NCI-H345 treated with DMSO at 0.1 percent for 48 hours (cell line): ENCODE measurements around the gene NMT1.
"Not testable (repeated sequence)": the region's sequence is repeated elsewhere in the genome, so short reads cannot be mapped to it uniquely, and the experiment has no call there.

Experiments
- DNase-seq: peaks from one replicate; lab custom pipeline; 2025; ENCODE audit not compliant: unreplicated experiment; lab: John Stamatoyannopoulos, UW

The NMT1 gene

DNA sequence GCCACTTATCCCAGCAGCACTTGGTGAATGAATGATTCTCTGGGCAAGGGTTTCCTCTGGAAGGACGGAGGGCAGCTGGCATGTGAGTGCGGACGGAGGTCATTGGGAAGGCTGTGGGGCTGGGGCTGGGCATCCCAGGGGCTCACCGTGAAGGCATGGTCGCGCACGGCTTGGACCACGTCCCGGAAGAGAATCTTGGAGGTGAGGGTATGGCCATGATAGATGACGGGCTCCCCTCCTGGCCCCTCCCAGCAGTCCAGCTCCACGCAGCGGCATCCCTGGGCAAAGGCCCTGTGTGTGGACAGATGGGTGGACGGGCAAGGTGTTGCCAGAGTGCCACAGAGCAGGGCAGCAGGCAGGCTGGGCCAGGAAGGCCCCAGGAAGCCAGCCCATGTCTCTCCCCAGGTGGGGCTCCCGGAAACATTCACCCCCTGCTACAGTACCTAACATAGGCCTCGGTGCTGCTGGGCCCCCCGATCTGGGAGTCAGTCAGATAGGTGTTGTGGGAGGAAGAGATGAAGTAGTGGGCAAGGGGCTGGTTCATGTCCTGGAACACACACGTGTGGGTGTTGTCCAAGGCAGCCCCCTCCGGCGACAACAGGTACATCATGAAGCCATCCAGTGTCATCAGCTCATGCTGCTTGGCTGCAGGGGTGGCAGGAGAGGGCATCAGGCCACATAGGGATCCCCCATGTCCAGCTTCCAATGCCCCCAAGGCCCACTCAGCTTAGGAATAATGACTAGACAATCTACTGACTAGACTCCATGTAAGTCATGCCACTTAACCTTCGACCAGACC is 56.9 kb downstream of the NMT1 start:
- DNase-seq: no peak

DNA sequence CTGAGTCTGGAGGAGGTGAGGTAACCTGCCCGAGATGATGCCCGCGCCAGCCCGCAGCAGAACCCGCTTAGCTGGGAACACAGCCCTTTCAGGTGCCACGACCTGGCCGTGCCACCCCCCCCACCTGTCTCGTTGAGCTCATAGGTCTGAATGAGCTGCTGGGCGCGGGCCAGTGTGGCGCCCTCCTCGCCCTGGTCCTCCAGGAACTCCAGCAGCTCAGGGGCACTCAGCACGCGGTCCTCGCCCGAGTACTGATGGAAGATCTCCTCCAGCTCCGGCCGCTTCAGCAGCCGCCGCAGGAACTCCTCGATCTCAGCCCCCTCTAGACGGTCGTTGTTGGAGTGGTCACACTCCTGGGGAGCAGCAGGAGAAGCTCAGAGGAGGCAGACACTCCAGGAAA is 57.6 kb downstream of the NMT1 start:
- no peak for DNase-seq

DNA sequence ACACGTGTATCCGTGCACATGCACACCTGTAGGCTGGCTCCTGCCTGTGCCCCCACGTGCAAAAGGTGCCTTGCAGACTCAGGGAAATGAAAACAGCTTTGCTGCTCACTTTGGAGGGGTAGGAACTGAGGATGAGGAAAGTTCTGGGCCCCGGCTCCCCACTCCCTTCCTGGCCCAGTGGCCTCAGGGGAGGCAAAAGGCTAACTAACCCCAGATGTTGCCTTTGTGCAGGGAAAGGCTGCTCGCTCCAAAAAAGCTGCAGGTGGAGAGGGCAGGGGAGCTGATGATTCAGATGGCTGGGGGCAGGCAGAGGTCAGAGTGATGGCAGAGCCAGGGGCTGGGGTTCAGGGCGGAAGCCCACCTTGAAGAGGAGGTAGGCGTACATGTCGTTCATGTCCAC is 58.8 kb downstream of the NMT1 start:
- no peak for DNase-seq

DNA sequence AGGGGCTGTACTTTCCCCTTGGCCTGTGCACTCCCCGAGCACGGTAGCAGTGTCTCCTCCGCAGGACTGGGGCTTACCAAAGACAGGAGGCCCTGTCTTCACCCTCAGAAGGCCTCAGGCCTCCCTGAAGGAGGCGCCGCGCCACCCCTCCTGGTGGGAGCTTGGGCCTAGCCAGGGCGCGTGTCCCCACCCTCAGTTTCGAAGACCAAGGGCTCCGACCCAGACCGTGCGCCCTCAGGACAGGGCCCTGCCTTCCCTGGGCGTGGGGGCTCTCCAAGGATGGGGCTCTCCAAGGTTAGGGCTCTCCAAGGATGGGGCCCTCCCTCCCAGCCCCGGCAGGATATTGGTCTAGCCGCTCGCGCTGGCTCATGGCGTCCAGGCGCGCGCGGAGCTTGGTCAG is 59.4 kb downstream of the NMT1 start:
- DNase-seq: no peak

DNA sequence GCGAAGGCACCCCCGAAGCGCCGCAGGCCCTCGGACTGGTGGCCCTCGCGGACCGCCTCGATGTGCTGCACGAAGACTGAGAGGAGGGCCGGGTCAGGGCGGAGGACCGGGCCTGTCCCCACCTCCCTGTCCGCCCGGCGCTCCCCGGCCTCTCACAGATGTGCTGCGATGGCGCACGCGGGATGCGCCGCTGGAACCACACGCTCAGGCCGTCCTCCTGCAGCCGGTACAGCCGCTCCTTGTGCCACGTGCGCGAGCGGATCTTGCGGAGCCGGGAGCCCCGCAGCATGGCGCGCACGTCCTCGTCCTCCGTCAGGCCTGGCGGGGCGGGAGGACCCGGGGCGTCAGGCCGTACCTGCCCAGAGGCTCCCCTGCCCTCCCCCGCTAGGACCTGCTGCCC is 59.9 kb downstream of the NMT1 start:
- no peak for DNase-seq

DNA sequence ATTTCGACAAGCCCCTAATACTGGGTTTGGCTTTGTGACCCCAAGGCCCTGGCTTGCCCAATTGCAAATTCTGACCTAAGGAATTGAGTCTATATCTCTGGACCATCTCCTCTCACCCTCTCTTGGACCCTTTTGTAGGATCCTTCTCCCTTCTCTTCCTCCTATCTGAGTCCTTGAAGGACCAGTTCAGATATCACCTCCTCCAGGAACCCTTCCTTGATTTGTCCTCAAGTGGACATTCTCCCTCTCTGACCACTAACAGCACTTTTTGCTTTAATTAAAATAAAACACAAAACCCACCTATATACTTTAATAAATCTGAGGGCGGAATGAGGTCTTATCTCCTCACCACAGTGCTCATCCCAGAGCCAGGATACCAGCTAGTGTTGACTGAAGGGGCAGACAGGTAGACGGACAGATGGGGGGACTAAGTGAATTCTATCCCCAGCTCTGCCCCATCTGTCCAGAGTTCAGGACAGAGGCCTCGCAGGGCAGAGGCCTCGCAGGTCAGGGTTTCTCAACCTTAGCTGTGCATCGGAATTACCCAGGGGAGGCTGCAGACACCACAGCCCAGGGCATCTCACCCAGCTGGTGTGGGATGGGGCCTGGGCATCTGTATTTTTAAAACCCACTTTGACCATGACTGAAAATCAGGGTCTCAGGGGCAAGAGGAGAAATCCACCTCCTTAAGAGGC is 62.1 kb downstream of the NMT1 start:
- DNase-seq: no peak

DNA sequence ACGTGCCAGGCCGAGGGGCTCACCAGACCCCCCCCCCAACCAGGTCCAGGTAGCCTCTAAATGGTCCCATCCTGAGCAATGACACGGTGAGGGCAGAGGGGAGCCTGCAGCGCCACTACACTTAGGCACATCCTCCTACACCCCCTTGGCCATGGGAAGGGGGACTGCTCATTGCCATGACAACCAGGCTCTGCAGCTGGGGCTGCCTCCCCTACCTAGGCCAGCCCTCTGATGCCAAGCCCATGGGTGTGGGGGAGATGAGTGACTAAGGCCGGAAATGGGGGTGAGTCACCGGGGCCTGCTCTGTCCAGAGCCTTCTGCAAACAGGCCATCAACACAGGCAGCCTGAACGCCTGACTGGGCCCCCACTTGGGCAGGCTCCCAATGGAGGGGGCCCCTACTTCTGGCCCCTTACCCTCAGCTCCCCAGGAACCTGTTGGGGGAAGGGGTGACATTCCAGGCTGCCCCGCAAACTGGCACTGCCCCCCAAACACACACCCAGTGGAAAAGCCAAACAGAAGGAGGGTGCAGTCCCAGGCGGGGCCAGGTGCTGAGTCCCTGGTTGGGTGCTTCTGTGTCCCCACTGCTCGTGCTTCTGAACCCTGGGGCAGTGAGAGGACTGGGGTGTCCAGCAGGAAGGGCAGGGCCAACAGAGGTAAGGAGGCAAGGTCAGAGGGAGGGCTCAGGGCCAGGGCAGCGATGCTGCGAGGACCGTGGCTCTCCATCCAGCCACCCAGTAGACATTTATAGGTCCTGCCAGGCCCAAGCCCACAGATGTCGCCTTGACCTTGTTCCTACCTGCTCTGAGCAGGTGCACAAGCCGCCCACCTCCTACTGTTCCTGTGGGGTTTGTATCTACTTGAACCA is 63.0 kb downstream of the NMT1 start:
- no peak for DNase-seq

DNA sequence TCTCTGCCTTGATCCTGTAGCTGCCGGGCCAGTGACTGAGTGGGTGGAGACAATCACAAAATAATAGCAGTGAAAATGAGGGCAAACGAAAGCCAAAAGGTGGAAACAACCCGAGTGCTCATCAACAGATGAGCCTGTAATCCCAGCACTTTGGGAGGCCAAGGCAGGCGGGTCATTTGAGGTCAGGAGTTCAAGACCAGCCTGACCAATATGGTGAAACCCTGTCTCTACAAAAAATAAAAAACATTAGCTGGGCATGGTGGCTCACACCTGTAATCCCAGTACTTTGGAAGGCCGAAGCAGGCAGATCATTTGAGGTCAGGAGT is 63.6 kb downstream of the NMT1 start:
- DNase-seq: not testable (repeated sequence)

DNA sequence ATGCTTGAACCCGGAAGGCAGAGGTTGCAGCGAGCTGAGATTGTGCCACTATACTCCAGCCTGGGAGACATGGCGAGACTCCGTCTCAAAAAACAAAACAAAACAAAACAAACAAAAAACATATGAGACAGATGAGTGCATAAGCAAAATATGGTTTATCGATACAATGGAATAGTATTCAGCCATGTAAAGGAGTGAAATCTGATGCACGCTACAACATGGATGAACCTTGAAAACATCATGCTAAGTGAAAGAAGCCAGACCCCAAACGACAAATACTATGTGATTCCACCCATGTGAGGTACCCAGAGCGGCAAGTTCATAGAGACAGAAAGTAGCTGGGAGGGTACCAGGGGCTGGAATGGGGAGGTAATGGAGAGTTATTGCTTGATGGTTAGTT is 64.4 kb downstream of the NMT1 start:
- DNase-seq: no peak

DNA sequence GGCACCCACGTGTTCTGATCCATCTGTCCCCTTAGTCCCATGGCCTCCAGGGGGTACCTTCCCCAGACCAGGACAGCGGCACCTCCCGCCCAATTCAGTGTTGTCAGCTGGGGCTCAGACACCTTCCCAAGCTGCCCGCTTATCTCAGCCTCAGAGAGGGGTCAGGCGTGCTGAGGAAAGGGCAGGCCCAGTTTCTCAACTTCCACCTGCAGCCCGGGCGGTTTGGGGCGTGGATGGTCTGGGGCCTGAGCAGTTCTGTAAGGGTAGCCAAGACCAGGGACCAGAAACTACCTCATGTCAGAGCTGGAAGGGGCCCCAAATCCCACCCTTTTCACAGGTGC is 66.1 kb downstream of the NMT1 start:
- DNase-seq: no peak

DNA sequence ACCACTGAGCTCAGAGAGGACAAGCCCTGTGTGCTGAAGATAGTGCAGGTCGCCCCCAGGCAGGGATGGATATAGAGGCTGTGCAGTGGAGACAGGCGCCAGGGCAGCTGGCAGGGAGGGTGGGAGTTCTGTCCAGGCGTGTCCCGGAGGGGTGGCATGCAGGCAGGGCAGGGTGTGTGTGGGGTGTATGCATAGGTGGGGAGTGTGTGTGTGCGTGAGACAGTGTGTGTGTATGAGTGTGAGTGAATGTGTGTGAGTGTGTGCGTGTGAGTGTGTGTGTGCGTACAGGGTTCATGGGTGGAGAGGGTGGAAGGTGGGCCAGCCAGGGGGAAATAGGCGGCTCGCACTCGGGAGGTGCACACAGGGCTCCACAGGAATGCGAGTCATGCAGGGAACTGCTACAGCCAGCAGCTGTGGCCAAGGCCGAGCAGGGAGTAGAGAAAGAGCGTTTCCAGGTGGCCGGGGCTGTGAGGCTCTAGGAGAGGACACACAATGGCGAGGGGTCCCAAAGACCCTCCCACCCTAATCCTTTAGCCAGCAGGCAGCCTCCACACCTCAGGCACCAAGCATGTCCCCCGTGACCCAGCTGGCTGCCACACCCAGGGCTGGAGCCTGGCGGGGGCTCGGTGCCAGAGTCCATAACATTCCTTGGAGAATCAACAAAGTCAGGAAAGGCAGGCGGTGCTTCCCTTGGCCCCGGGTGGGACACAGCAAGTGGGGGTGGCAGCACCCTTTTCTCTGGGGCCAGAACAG is 66.6 kb downstream of the NMT1 start:
- no peak for DNase-seq

DNA sequence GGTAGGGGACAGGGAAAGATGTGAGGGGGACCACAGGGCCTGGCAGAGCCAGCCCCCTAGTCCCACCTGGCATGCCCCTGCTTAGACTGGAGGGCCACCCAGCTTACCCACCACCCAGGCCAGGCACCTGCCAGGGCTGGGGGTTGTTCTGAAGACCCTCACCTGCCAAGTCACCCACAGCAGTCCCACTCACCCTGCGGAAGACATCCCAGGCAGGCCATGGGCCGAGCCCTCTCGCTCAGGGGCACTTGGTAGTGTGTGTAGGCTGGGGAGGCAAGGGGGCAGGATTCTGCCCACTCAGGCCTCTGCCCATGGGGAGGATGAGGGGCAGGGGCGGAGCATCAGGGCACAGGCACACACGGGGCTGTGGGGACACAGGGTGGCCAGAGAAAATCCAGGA is 67.2 kb downstream of the NMT1 start:
- DNase-seq: no peak

DNA sequence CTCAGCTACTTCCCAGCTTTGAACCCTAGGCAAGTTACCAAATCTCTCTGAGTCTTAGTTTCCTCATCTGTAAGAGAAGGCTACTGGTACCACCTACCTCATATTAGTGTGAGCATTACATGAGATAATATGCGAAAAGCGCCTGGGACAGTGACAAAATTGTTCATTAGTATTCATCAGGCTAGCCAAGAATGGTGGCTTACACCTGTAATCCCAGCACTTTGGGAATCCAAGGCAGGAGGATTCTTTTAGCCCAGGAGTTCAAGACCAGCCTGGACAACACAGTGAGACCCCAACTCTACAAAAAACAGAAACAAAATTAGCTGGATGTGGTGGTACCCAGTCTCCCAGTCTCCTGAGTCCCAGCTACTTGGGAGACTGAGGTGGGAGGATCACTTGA is 67.9 kb downstream of the NMT1 start:
- DNase-seq: no peak

DNA sequence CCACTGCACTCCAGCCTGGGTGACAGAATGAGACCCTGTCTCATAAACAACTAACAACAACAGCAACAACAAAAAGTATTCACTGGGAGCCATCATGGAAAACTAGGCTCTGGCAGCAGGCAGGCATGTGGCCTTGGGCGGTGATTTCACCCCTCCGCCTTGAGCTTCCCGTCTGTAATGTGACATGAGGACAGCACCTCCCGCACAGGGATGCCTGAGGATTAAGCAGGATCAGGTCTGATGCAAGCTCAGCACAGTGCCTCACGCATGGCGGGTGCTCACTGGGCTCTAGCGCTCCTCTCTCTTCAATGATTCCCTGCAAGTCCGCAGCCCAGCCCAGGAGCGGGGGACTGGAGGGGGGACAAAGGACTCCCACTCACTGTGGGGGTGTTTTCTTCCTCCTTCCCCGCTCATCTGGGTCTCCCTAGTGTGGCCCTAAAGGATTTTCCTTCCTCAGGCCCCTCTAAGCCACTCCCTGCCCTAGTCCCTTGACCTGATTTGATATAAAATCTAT is 68.4 kb downstream of the NMT1 start:
- no peak for DNase-seq

DNA sequence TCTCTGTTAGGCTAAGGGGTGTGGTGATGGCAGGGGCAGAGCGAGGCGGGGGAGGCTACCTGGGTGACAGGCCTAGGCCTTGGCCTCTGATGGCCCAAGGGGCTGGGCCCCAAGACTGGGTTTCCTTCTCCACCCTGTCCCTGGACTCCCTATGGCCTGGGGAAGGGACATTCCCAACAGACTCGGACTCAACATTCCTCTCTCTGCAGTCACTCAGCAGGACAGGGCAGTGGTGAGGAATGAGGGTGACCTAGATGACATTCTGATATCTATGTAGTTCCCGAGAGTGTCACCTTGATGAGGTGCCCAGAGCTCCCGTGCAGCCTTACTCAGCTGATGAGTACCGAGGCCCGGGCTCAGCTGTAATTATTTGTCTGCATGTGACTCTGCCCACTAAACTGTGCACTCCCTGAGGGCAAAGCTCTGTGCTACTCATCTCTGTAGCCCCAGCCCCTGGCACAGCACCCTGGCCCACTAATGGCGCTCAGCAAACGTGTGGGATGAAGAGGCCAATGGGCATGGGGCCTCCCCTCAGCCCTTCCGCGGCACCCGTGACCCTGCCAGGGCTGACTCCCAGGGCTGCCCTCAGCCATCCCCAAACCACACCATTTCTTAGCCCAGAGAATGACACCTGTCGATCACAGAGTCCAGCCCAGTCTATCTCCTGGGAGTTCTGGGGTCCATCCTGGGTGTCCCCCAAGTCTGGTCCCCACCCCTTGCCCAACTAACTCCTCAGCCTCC is 69.0 kb downstream of the NMT1 start:
- no peak for DNase-seq

DNA sequence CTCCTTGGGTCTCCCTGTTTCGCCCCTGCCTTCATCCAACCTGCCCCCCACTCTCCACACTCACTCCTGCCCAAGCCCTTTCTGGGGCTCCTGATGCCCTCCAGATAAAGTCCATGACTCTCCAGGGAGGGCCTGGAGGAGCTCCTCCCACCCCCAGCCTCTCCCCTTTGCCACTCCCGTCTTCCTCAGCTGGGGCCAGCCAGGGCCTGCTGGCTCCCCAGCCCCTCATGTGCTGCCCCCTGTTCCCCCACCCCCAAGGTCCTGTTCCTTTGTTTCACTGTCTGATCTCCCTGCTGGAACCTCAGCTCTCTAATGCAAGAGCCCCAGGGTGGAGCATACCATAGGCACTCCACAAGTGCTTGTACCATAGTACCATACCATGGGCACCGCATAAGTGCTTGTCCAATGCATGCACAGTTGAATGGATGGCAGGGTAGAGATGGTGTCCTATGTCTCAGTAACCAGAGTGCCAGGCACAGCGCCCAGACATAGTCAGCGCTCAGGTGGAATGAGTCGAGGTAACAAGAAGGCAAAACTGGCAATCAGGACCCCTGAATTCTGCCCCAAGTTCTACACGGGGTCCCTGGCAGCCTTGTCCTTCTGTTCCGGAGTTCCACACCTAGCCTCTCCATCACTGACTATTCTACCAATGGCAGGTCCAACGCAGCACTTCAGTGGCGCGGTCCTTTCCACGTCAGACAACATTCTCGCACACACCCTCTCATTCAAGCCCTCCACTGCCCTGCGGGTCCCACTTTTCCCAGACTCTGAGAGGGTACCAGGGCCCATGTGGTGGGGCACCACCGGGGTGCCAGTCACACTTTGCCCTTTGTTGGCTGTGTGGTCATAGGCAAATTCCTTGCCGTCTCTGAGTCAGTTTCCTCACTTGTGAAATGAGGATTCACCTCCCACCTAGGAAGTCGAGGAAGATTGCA is 69.8 kb downstream of the NMT1 start:
- DNase-seq: no peak

DNA sequence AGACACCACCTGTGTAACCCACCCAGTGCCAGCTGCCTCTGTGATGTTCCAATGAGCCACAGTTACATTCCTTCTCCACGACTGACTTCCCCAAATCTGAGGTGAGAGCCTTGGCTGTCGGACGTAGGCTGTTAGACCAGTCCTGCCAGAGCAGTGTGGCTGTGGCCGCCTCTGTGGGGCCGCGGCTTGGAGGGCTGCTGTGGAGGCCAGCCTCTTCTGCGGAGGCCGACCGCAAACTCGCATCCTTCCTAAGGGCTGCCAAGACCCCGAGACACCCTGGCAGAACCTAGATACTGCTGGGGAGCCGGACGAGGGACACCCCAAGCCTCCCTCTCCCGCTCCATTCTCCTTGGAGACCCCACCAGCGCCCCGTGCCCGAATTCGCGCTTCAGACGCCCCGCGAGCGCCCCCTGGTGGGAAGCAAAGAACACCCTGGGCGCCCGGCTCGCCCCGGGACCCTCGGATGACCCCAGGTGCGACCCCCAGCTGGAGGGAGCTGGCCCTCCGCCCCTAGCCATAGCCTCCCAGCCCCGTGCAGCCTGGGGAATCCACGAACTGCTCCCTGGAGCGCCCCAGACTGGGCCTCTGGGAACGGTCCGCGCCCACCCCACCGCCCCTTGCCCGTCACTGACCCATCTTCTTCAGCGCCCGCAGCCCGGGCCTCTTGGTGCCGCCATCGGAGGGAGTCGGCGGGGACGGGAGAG is 70.7 kb downstream of the NMT1 start:
- no peak for DNase-seq

DNA sequence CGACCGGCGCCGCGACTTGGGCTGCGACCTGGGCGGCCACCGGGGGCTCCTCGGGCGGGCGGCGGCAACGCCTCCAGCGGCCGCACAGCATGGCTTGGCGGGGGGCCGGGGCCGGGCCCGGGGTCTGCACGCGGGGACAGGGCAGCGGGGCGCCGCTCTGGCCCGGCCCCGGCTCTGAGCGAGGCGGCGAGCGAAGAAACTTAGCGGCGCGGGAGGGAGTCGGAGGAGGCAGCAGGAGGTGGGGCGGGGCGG is 71.1 kb downstream of the NMT1 start, which contains the start of gene PLCD3:
Gene PLCD3 (minus strand): TSS at position 196 of the 252 bp plus-strand sequence. CDS start 105 bp downstream, at position 91.
- DNase-seq: no peak
